HCT116 (cell line): Measurements from ENCODE around the gene CARD14.

Experiments used
- CEBPB ChIP-seq: IDR thresholded peaks from 2 replicates; pipeline ENCODE4 v1.6.1; 2012; ENCODE audit warnings: low read depth
- EGR1 ChIP-seq: IDR thresholded peaks from 2 replicates; pipeline ENCODE4 v1.6.1; 2012; ENCODE audit warnings: low read depth
- EZH2 ChIP-seq: fragments of 200-600 bp; sonication (generic); IDR thresholded peaks from 2 replicates; pipeline ENCODE4 v1.6.1; 2017; ENCODE audit warnings: antibody characterized with exemption, mixed run types
- EZH2phosphoT487 ChIP-seq: fragments of 200-600 bp; IDR thresholded peaks from 2 replicates; pipeline ENCODE4 v1.6.1; 2018; ENCODE audit warnings: antibody characterized with exemption, borderline replicate concordance
- JUND ChIP-seq: IDR thresholded peaks from 2 replicates; pipeline ENCODE4 v1.6.1; 2012
- POLR2A ChIP-seq: IDR thresholded peaks from 2 replicates; pipeline ENCODE4 v1.7.0; 2011; ENCODE audit warnings: borderline replicate concordance; ENCODE audit not compliant: insufficient read depth, insufficient read length; ENCODE audit errors: extremely low read depth
- POLR2AphosphoS5 ChIP-seq: IDR thresholded peaks from 2 replicates; pipeline ENCODE4 v1.6.1; 2011; ENCODE audit warnings: mild to moderate bottlenecking, low read depth, low read length, moderate library complexity
- RAD21 ChIP-seq: IDR thresholded peaks from 2 replicates; pipeline ENCODE4 v1.6.1; 2012; ENCODE audit warnings: low read depth, mild to moderate bottlenecking
- YY1 ChIP-seq: IDR thresholded peaks from 2 replicates; pipeline ENCODE4 v1.6.1; 2011; ENCODE audit warnings: low read length, low read depth, moderate library complexity, mild to moderate bottlenecking; ENCODE audit not compliant: insufficient replicate concordance; ENCODE audit errors: extremely low read depth
- ZNF274 ChIP-seq: fragments of 200-500 bp; sonication (Bioruptor generic); IDR thresholded peaks from 2 replicates; pipeline ENCODE4 v1.6.1; 2014; ENCODE audit warnings: mild to moderate bottlenecking, low read depth, low read length, inconsistent platforms
- TF ChIP-seq, protein P1 (sequence below), 3 experiments: fragments of 200-600 bp in 1 of 3; sonication (generic) in 1 of 3; IDR thresholded peaks in 2 of 3; conservative IDR thresholded peaks in 1 of 3; 2 replicates each; pipeline ENCODE4 v1.5.1; 2012 to 2017; ENCODE audit warnings: low read depth in 2 of 3, low read length in 2 of 3, antibody characterized with exemption in 1 of 3, borderline replicate concordance in 1 of 3, control low read depth in 1 of 3, mild to moderate bottlenecking in 1 of 3, mixed read lengths in 1 of 3, mixed run types in 1 of 3, moderate library complexity in 1 of 3; ENCODE audit not compliant: insufficient read depth in 1 of 3
- TF ChIP-seq, protein P2 (sequence below): IDR thresholded peaks from 2 replicates; pipeline ENCODE4 v1.6.1; 2011; ENCODE audit warnings: mild to moderate bottlenecking, low read length, moderate library complexity; ENCODE audit not compliant: insufficient replicate concordance; ENCODE audit errors: extremely low read depth

DNA sequence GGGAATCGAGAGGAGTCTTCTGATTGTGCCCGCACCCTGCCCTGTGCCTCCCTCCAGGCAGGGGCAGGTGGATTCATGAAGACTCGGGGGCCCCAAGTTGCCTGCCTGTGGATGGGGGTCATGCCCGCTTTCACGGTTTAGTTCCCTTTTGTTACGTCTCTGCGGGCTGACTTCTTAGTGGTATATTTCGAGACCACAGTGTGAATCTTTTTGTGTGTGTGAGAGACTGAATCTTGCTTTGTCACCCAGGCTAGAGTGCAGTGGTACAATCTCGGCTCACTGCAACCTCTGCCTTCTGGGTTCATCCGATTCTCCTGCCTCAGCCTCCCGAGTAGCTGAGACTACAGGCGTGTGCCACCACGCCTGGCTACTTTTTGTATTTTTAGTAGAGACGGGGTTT is 72.7 kb downstream of the CARD14 start:
- TF ChIP-seq POLR2A, result no peak
- TF ChIP-seq POLR2AphosphoS5, result no peak
- no peak for TF ChIP-seq YY1
- TF ChIP-seq EGR1, result no peak
- TF ChIP-seq, protein P1, sequence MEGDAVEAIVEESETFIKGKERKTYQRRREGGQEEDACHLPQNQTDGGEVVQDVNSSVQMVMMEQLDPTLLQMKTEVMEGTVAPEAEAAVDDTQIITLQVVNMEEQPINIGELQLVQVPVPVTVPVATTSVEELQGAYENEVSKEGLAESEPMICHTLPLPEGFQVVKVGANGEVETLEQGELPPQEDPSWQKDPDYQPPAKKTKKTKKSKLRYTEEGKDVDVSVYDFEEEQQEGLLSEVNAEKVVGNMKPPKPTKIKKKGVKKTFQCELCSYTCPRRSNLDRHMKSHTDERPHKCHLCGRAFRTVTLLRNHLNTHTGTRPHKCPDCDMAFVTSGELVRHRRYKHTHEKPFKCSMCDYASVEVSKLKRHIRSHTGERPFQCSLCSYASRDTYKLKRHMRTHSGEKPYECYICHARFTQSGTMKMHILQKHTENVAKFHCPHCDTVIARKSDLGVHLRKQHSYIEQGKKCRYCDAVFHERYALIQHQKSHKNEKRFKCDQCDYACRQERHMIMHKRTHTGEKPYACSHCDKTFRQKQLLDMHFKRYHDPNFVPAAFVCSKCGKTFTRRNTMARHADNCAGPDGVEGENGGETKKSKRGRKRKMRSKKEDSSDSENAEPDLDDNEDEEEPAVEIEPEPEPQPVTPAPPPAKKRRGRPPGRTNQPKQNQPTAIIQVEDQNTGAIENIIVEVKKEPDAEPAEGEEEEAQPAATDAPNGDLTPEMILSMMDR (IDR thresholded peaks at IDR 0.05 in 2 of 3, conservative IDR thresholded peaks at IDR 0.05 in 1 of 3; ENCODE audit: borderline replicate concordance in 1 of 3, insufficient read depth in 1 of 3, low read depth in 2 of 3, low read length in 2 of 3), result no peak
- no peak for TF ChIP-seq CEBPB
- no peak for TF ChIP-seq ZNF274
- no peak for TF ChIP-seq EZH2phosphoT487
- TF ChIP-seq JUND, result no peak
- no peak for TF ChIP-seq EZH2
- no peak for TF ChIP-seq RAD21
- TF ChIP-seq, protein P2, sequence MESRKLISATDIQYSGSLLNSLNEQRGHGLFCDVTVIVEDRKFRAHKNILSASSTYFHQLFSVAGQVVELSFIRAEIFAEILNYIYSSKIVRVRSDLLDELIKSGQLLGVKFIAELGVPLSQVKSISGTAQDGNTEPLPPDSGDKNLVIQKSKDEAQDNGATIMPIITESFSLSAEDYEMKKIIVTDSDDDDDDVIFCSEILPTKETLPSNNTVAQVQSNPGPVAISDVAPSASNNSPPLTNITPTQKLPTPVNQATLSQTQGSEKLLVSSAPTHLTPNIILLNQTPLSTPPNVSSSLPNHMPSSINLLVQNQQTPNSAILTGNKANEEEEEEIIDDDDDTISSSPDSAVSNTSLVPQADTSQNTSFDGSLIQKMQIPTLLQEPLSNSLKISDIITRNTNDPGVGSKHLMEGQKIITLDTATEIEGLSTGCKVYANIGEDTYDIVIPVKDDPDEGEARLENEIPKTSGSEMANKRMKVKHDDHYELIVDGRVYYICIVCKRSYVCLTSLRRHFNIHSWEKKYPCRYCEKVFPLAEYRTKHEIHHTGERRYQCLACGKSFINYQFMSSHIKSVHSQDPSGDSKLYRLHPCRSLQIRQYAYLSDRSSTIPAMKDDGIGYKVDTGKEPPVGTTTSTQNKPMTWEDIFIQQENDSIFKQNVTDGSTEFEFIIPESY, result no peak
